Measurements from ENCODE around the gene FARP1.

GRCh38 chr13:98438246-98439125 lies 295.6 kb downstream of the FARP1 start:
- no peak for TF ChIP-seq CEBPB (IDR thresholded peaks at IDR 0.05)
- TF ChIP-seq PBX3 (IDR thresholded peaks at IDR 0.05): no peak
- TF ChIP-seq KDM1A (IDR thresholded peaks at IDR 0.05; ENCODE audit: low read depth): no peak
- no peak for TF ChIP-seq CTCF (IDR thresholded peaks at IDR 0.05)
- TF ChIP-seq POLR2A (IDR thresholded peaks at IDR 0.05; ENCODE audit: low read length): no peak
- no peak for TF ChIP-seq CHD2 (IDR thresholded peaks at IDR 0.05; ENCODE audit: low read length, partially characterized antibody)
- no peak for TF ChIP-seq ESRRA (IDR thresholded peaks at IDR 0.05; ENCODE audit: borderline replicate concordance, low read length)
- TF ChIP-seq RCOR1 (IDR thresholded peaks at IDR 0.05; ENCODE audit: low read depth, low read length): no peak
- no peak for TF ChIP-seq BCL3 (IDR thresholded peaks at IDR 0.05)
- TF ChIP-seq JUN (IDR thresholded peaks at IDR 0.05): no peak
- no peak for TF ChIP-seq RFX5 (IDR thresholded peaks at IDR 0.05)
- no peak for TF ChIP-seq MAZ (IDR thresholded peaks at IDR 0.05; ENCODE audit: borderline replicate concordance, low read depth, low read length)

Data from A549 (cell line).